Head of caudate nucleus (tissue), 42 donors: ENCODE measurements around the gene EML4.
"Not testable (repeated sequence)": the region's sequence is repeated elsewhere in the genome, so short reads cannot be mapped to it uniquely, and the experiment has no call there.

Experiments used
- DNase-seq, 42 donors: peaks; one replicate each; pipeline versions ENCODE4 v3.0.0 to v3.0.0-alpha.2; 2020 to 2021; ENCODE audit warnings: mixed read lengths in 7 of 42
- intact Hi-C: fragments of 100-400 bp; cut with DNase I; formaldehyde crosslinking; loops from one replicate; pipeline ENCODE4 v1.15.0; 2022

EML4 gene

DNA sequence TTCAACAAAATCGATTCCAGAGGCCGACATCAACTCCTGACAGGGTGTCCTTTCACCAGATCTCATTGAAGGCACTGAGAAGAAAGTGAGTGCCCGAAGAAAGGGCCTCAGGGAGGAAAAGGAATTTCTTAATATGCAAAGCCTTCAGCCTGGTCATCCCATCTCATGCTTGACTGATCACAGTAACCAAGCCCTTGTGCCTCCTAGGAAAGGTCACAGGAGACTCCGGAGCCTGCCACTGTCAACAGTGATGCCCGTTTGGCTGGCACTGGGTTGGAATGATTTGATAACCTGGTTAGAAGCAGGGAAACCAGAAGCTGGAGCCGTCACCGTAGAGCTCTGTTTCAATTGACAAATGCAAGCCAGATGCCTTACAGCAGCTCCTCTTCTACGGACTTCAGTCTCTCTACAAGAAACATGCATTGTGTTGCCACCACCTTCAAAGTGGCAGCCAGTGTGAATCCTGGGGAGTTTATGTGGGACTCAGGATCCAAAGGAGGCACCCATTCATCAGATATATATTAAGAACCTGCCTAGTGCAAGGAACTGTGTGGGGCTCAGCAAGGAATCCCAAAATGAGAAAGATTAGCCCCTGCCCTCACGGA is 167.3 kb downstream of the EML4 start:
- intact Hi-C loops, result no loop called here
- DNase-seq, result no peak

DNA sequence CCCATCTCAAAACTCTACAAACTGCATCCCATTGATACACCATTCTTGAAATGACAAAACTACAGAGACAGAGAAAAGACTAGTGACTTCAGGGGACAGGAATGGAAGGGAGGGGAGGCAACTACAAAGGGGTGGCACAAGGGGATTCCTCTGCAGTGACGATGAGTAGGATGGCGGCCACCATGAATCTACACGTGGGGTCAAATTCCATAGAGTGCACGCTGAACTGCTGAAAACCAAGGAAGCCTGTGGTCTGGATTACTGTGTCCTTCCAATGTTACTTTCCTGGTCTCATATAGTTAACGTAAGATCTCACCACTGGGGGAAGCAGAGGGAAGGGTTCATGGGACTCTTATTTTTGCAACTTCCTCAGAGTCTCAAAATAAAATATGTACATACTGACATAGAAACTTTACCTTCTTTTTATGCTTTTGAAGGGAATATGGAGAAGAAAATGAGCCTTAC is 168.2 kb downstream of the EML4 start:
- intact Hi-C loops, result no loop called here

DNA sequence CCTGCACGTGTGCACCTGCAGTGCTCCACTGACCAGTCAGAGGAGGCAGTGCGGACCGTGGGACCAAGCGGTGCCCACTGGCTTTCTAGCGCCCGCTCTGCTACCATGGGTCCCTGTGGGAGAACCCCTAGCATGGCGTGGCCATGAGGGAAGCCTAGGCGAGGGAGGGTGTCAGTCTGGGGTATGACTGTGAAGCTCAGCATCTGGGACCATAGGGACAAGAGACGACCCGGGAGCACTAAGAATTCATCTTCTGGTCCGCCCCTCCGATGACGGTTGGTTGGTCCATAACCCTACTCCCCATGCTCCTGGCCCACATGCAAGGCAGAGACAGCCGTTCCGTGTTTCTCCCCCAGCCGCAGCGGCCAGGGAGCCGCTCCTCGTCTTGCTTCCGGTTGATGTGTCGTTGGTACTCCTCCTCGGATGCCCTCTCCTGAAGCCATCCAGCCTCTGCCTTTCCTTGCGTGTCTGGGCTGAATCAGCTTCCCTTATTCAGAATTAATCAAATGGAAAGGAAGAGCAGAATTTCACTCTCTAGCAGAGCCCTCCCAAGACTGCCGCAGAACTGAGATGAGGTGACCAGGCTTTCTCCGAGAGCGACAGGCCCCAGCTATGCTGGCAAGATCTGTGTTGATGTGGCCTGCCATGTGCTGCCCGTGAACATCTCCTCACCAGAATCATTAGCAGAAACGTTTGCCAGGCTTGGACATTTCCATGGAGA is 168.9 kb downstream of the EML4 start:
- DNase-seq, result no peak
- intact Hi-C loops, result no loop called here

More for the DNA sequence above, 168.2 kb downstream of the EML4 start:
- no peak for DNase-seq

DNA sequence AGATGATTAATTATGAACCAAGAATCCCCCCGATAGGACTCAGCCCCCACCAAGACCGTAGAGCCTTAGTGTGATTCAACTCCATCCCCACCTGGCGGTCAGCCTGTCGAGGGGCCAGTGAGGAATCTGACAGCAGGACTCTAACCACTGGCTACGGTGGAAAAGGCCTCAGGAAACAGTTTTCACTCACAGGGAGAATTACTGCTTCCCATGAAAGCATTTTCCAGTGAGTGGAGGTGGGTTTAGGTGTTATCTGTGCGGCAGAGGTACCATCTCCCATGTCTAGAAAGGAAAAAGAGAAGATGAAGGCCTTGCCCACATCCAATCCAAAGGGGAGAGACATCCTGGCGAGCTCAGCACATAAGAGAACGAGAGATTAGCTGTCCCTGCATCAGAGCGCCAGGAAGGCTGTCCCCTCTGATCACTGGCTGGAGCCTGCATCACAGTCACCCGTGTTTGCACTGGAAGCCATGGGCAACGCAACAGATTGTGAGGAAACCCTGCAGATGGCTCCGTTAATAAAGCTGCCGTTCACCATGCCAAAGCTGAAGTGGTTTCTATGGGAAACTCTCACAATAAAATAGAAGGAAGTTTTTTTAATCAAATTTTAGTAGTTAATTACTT is 169.5 kb downstream of the EML4 start:
- intact Hi-C loops, result no loop called here
- DNase-seq, result peak in 1 of 42 donors; percentile 26

DNA sequence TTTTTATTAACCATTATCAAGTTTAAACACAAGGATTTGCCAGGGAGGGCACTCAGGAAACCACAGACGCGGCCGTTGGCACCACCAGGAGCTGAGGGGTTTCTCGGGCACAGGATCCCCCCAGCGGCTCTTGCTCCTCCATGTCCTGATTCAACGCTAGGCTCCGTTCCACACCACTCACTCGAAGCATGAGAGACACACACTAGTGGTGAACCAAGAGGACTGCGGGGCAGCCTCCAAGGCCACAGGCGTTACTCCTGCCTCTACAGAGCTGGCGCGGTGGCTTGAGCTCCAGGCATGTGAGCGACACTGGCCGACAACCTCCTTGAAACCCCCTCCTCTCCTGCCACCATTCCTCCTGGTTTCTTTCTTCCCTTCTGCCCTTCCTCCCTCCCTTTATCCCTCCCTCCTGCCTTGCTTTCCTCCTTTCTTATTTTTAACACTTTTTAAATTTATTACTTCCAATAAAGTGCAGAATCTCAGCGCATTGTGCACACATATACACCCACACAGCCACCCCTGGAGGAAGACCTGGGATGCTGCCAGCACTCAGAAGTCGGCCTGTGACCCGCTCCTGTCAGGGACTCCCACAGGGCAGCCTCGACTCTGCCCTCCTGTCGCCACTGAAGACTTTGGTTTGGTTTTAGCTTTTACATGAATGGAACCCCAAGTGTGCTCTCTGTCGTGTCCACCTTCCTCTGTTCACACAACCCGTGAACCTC is 170.2 kb downstream of the EML4 start:
- intact Hi-C loops, result no loop called here
- DNase-seq, result peak in 12 of 42 donors; percentile 29 to 77 (median 52)

DNA sequence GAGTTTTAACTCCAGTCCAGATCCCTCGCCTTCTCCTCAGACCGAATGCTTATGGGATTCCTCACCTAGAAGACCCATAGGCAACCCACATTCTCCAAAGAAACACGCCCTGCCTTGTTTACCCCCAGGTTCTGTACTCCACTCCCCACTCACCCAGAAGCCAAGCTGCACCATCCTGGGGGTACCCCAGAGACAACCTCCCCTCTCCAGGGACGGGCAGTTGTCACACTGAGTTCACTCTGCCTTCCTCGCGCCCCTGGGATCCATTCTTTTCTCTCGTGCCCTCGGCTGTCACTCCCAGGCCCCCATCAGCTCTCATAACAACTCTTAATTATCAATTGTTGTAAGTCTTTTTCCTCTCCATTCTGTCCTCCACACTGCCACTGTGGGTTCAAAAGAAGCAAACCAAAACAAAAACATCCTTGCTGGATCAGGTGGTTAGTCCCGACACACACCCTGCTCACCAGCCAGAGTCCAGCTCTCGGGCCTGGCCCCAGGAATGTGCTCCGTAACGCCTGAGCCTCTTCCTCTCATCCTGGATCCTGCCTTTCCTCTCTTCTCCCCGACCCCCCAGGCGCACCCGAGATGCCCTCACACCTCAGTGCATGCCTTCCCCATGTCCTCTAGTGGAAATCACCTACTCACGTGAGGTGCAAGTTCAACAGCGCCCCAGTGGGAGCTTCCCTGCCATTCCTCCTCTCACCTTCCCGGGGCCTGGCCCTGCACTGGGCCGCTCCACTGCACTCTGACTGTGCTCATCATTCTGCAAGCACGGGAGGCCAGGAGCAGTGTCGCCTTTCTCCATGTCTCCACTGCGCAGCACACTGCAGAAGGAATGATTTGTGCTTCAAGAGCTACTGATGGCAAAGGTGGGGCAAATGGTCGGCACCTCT is 171.1 kb downstream of the EML4 start:
- no peak for DNase-seq
- intact Hi-C loops, result no loop called here

DNA sequence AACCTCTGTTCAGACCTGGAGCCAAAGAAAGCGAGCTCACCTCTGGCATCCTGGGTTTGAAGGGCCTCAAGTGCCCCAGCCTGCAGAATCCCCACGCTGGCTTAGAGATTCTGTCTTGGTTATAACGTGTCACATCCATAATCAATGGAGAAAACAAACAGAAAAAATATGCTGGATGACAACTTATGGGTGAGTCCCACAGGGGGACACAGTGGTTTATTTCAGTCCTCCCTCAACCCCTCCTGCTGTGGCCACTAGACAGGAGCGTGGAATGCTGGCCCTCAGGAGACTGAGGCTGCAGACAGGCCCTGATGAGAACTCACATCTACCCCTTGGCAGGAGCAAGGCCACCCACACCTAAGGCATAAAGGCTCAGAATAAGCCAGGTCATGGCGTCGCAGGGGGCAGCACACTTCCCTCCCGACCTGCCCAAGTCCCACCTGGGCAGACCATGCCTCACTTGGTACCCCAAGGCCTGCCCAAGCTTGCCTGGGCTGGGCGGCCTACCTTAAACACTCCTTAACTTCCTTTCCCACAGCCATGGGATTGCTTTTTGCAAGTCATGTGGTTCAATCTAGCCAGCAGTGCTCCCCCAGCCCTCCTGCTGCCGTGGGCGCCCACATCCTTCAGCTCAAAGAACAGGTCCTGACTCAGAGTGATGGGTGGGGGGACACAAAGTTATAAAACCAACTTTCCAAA is 171.9 kb downstream of the EML4 start:
- DNase-seq, result peak in 20 of 42 donors; percentile 33 to 80 (median 50)
- intact Hi-C loops, result no loop called here

DNA sequence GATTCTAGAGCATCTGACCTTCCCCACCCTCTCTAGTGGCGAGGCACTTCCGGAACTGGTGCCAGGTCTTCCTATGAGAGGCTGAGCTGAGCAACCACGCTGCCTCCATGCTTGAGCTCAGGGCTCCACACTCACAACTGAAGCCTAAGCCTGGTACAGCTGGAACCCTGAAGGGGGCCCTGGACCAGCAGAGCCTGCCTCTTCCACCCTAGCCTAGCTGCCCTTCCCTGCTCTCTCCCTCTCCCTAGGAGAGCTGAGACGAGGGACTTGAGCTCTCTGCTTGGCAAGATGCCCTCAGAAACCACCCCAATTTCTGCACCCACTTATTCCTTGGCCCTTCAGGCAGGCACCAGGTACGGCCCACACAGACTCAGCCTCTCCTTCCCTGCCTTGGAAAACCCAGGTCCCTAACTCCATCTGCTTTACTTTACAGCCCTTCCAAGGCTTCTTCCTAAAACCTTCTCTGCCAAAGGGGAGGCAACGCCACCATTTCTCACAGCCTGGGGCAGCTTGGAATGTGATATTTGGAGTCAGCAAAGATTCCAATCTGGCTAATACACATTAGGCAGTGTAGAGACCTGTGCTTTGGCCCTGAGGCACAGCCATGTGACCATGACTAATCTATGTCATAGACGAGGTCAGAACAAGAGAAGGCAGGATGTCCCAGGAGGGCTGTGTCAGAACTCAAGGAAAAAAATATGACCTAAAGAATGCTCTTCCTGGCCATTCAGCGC is 173.1 kb downstream of the EML4 start:
- intact Hi-C loops, result no loop called here
- no peak for DNase-seq

DNA sequence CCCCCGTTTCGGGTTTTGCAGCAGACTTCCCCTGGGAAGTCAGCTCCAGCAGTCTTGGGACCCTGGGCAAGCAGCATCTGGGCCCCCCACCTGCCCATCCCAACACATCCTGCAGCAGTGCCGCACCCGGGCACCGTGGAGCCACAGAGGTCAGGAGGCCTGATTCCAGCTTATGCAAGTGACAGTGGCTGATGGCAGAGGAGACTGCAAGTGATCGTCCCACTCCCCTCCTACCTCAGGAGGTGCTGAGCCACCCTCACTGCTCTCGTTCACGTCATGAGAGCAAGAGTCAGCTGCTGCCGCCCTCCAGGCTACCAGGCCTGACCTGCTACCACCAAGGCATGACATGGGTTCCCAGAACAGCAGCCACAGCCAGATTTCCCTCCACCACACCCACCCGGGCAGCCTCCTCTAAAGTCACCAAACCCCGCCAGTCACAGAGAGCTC is 173.7 kb downstream of the EML4 start:
- DNase-seq, result peak in 6 of 42 donors; percentile 13 to 64 (median 39)
- intact Hi-C loops, result no loop called here

DNA sequence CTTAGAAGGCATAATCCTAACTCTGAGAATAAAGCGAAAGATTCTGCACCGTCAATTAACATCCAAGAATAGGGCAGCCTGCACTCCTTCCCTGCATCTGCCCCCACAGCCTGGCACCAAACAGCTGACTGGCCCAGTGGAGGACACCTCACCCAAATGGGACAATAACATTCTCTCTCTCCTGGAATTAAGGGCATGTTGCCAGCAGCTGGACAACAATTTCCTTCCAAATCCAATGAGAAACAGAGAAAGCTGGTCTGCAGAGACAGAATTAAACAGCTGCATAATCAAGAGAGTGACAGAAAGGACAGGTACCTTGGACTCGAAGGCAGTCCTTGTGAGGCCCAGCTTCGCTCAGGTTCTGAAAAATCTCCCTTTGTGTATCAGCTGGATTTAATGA is 176.8 kb downstream of the EML4 start:
- intact Hi-C loops, result no loop called here
- DNase-seq, result peak in 1 of 42 donors; percentile 19

DNA sequence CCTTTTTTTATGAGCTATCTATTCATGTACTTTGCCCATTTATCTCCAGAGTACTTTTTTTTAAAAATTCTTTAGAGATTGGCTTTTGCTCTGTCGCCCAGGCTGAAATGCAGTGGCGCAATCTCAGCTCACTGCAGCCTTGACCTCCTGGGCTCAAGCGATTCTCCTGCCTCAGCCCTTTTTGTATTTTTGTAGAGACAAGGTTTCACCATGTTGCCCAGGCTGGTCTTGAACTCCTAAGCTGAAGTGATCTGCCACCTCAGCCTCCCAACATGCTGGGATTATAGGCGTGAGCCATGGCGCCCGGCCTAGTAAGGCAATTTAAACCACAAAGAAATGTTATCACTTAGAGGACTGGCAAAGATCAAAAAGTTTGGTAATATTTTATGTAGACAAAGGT is 177.7 kb downstream of the EML4 start:
- intact Hi-C loops, DNase-seq: not testable (repeated sequence)

DNA sequence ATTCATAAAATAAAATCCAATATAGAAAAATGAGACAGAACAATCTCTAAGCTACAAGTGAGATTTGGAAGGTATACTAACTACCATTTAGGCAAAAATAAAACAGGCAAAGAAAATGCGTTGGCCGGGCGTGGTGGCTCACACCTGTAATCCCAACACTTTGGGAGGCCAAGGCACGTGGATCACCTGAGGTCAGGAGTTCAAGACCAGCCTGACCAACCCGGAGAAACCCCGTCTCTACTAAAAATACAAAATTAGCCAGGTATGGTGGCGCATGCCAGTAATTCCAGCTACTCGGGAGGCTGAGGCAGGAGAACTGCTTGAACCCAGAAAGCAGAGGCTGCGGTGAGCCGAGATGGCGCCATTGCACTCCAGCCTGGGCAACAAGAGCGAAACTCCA is 178.4 kb downstream of the EML4 start:
- DNase-seq, intact Hi-C loops: not testable (repeated sequence)

DNA sequence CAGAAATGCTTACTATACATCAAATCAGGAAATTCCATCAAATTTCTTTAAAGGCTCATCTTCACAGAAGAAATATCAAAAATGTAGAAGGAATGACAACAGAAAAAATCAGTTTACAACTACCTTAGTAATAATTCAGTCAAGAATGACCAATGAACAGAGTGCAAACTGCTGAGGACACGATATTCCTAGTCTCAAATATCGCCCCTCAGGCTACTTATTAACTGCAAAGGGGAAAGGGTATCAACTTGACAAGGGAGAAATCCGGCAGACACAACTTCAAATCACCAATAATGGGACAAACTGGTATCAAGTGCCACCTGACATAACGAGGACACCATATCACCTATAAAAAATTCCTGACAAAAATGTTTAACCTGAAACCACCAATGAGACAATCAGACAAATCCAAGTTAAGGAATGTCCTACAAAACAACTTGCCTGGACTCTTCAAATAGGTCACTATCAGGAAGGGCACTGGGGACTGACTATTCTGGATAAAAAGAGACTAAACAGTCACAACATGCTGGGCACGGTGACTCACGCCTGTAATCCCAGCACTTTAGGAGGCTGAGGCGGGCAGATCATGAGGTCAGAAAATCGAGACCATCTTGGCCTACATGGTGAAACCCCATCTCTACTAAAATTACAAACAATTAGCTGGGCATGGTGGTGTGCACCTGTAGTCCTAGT is 179.1 kb downstream of the EML4 start:
- no peak for DNase-seq
- intact Hi-C loops, result no loop called here

DNA sequence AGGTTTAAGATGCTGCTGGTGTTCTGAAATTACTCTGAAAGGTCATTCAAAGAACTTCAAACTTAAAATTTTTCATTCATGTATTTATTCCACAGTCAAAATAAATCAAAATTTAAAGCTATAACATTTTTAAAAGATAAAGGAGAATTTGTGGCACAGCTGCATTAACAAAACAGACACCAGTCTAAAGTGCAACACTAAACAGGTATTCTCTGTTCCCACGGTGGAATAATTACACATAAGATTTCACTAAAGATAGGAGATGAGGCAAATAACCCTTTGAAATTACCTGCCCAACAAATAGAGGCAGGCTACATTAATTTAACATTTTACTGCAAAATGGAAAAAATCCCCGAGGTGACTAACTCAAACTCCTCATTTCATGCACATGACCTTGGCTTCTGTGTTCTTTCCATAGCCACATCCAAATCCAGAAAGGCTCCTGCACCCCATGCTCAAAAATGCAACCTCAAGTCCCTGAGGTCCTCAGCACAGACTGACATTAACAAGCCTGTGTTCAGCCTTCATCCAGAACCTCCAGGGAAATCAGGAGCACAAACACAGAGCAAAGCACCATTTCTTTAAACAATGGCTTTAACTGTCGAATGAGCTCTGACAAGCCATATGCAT is 181.4 kb downstream of the EML4 start:
- DNase-seq, result no peak
- intact Hi-C loops, result no loop called here

DNA sequence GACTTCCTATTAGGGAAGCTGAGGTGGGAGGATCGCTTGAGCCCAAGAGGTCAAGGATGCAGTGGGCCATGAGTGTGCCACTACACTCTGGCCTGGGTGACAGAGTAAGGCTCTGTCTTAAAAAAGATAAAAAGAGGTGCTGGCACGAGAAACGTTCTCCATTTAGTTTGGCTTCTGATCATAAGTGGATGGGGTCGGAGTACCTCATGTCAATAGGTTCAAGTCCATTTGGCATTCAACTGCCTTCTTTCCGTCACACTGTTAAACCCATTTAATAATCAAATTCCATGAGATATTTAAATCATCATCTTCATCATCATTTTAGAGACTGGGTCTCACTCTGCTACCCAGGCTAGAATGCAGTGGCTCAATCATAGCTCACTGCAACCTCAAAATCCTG is 182.7 kb downstream of the EML4 start:
- no peak for DNase-seq
- intact Hi-C loops, result no loop called here

DNA sequence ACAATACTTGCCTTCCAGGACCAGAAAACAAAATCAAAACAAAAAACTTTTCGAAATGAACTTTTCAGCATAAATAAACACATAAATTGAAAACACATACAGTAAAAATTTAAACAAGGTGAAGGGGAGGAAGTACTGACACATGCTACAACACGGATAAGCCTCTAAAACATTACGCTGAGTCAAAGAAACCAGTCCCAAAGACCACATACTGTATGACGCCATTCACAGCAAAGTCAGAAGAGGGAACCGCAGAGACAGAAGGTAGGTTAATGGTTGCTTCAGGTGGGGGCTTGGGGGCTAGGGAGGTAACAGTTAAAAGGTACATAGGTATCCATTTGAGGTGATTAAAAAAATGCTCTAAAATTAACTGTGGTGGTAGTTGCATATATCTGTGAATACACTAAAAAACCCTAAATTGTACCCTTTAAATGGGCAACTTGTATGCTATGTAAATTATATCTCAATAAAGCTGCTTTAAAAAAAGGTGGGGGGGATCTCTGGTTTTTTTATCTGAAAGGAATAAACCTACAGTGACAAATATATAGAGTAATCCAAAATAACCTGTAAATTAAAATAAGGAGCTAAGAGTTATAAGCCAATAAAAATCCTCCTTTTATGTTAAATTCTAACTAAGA is 184.8 kb downstream of the EML4 start:
- DNase-seq, result peak in 1 of 42 donors; percentile 22
- intact Hi-C loops, result no loop called here
